ENCODE data around the gene ROCK2. TPM values are rescaled to one million over a fixed set of nuclear protein-coding genes. Genes with fewer than 3 reads are reported as not detected.
A peak's percentile ranks its signal among the peaks of the same experiment; 100 is the strongest.
"Not testable (repeated sequence)": the region's sequence is repeated elsewhere in the genome, so short reads cannot be mapped to it uniquely, and the experiment has no call there.

Gene ROCK2
- polyA plus RNA-seq, 5 donors, result 33.1 to 65.9 (median 58.7) TPM

GRCh38 chr2:11278219-11278618, 66.2 kb downstream of the ROCK2 start:
- no peak for DNase-seq

GRCh38 chr2:11275910-11276309, 68.5 kb downstream of the ROCK2 start:
- no peak for DNase-seq

GRCh38 chr2:11270891-11271290, 73.5 kb downstream of the ROCK2 start:
- no peak for DNase-seq

GRCh38 chr2:11267931-11268330, 76.5 kb downstream of the ROCK2 start:
- DNase-seq, result no peak

GRCh38 chr2:11264818-11265217, 79.6 kb downstream of the ROCK2 start:
- DNase-seq, result no peak

GRCh38 chr2:11264007-11264406, 80.4 kb downstream of the ROCK2 start:
- no peak for DNase-seq

GRCh38 chr2:11263177-11263576, 81.3 kb downstream of the ROCK2 start:
- DNase-seq, result no peak

GRCh38 chr2:11262438-11262837, 82.0 kb downstream of the ROCK2 start:
- not testable (repeated sequence) for DNase-seq

GRCh38 chr2:11261564-11261963, 82.9 kb downstream of the ROCK2 start:
- not testable (repeated sequence) for DNase-seq

GRCh38 chr2:11260979-11261378, 83.5 kb downstream of the ROCK2 start:
- no peak for DNase-seq

GRCh38 chr2:11257964-11258363, 86.5 kb downstream of the ROCK2 start:
- DNase-seq, result no peak

- no peak for DNase-seq
These were observed 87.4 kb downstream of the ROCK2 start for GRCh38 chr2:11257078-11257477.

GRCh38 chr2:11256166-11256565, 88.3 kb downstream of the ROCK2 start:
- DNase-seq, result no peak

- peak in 1 of 2 donors; percentile 6 for DNase-seq
These were observed 90.3 kb downstream of the ROCK2 start for GRCh38 chr2:11254100-11254536.

- not testable (repeated sequence) for DNase-seq
These were observed 92.0 kb downstream of the ROCK2 start for GRCh38 chr2:11252458-11252857.

- no peak for DNase-seq
These were observed 93.8 kb downstream of the ROCK2 start for GRCh38 chr2:11250400-11251196.

GRCh38 chr2:11245322-11245721, 99.1 kb downstream of the ROCK2 start:
- DNase-seq, result no peak

- DNase-seq, result no peak
These were observed 100.2 kb downstream of the ROCK2 start for GRCh38 chr2:11244091-11244826.

GRCh38 chr2:11243512-11243911, 100.9 kb downstream of the ROCK2 start:
- no peak for DNase-seq

- DNase-seq, result no peak
These were observed 101.8 kb downstream of the ROCK2 start for GRCh38 chr2:11242542-11243174.

GRCh38 chr2:11241412-11242203, 102.8 kb downstream of the ROCK2 start:
- no peak for DNase-seq

Measured in right lung (tissue), 5 donors.